ENCODE measurements around the gene FAAP20. TPM values are rescaled to one million over a fixed set of nuclear protein-coding genes. Genes with fewer than 3 reads are reported as not detected.

Gene FAAP20
- total and polyA plus RNA-seq, 2 donors (not counting 3 experiments of a cell fraction or from before 2014, with no cell fraction given) = 31.5 to 62.6 TPM

- ChIA-PET CTCF (no interaction called here), POLR2A (no interaction called here)
- dilution Hi-C loops (cut with MboI; ENCODE audit: extremely low pct_ligation_motif_present, low sequenced_read_pairs) = loop anchor here (10.0 kb wide), 1 partner anchor 94 kb away; no protein-coding TSS in a partner anchor
- no peaks in the 10 kb centered on the region for H3K36me3 ChIP-seq (ENCODE audit: control insufficient read depth in 2 of 2, extremely low read depth in 1 of 2, insufficient read depth in 2 of 2, low read length in 2 of 2)
- H4K20me1 ChIP-seq (replicated peaks; ENCODE audit: control insufficient read depth, extremely low read depth, insufficient read depth, low read length) = no peaks in the 10 kb centered on the region
- H3K9me1 ChIP-seq (replicated peaks; ENCODE audit: control insufficient read depth, extremely low read depth, insufficient read depth, low read length) = no peaks in the 10 kb centered on the region
- H3K4me1 ChIP-seq (ENCODE audit: control insufficient read depth, extremely low read depth, insufficient read depth, low read length) = peaks cover 45% of the 10 kb centered on the region
- BruUV-seq (replicated peaks) = no TSS peak
- H3K9me3 ChIP-seq (replicated peaks; ENCODE audit: control insufficient read depth, insufficient read depth, low read length) = no peaks in the 10 kb centered on the region
- DNase-seq (ENCODE audit: low read depth, low spot score) (no peak), FAIRE-seq (no peak)
- H3K27ac ChIP-seq (ENCODE audit: insufficient read depth, low read depth, low read length) = no peak overlapping the region
- no peak overlapping the region for H3K9ac ChIP-seq (replicated peaks; ENCODE audit: extremely low read depth, insufficient read depth, low read length)
- TF ChIP-seq MAX (IDR thresholded peaks at IDR 0.05; ENCODE audit: insufficient read depth, insufficient read length) = no peak
- no peak overlapping the region for H3K4me2 ChIP-seq (ENCODE audit: insufficient read depth, low read length)
- no peak overlapping the region for H2AFZ ChIP-seq (ENCODE audit: low read depth, low read length)
- H3K27me3 ChIP-seq (ENCODE audit: control insufficient read depth in 2 of 2, insufficient read depth in 2 of 2, low read length in 2 of 2) = no peaks in the 10 kb centered on the region
- H3K4me3 ChIP-seq (replicated peaks in 1 of 3; ENCODE audit: insufficient read depth in 1 of 3, low read depth in 1 of 3, low read length in 3 of 3) = no peak overlapping the region
- H3K79me2 ChIP-seq (ENCODE audit: control insufficient read depth, insufficient read depth, low read length) = no peaks in the 10 kb centered on the region
- intact Hi-C loops (cut with micrococcal nuclease) = loop anchor here (5.0 kb wide), 1 partner anchor 102 kb away; no protein-coding TSS in a partner anchor
Measured at GRCh38 chr1:2210786-2211185, 16.2 kb upstream of the FAAP20 start.

- Histone ChIP-seq H3K27ac (ENCODE audit: insufficient read depth, low read depth, low read length) (no peak overlapping the region), H3K36me3 (ENCODE audit: control insufficient read depth in 2 of 2, extremely low read depth in 1 of 2, insufficient read depth in 2 of 2, low read length in 2 of 2) (no peaks in the 10 kb centered on the region), H3K4me3 (replicated peaks in 1 of 3; ENCODE audit: insufficient read depth in 1 of 3, low read depth in 1 of 3, low read length in 3 of 3) (no peak overlapping the region), H3K9ac (replicated peaks; ENCODE audit: extremely low read depth, insufficient read depth, low read length) (no peak overlapping the region), H2AFZ (ENCODE audit: low read depth, low read length) (no peak overlapping the region), H3K9me1 (replicated peaks; ENCODE audit: control insufficient read depth, extremely low read depth, insufficient read depth, low read length) (no peaks in the 10 kb centered on the region), H3K4me2 (ENCODE audit: insufficient read depth, low read length) (no peak overlapping the region), H3K9me3 (replicated peaks; ENCODE audit: control insufficient read depth, insufficient read depth, low read length) (no peaks in the 10 kb centered on the region), H3K79me2 (ENCODE audit: control insufficient read depth, insufficient read depth, low read length) (no peaks in the 10 kb centered on the region), H3K4me1 (ENCODE audit: control insufficient read depth, extremely low read depth, insufficient read depth, low read length) (peaks cover 50% of the 10 kb centered on the region), H4K20me1 (replicated peaks; ENCODE audit: control insufficient read depth, extremely low read depth, insufficient read depth, low read length) (no peaks in the 10 kb centered on the region), H3K27me3 (ENCODE audit: control insufficient read depth in 2 of 2, insufficient read depth in 2 of 2, low read length in 2 of 2) (no peaks in the 10 kb centered on the region)
- CTCF ChIA-PET = interaction anchor here (3.7 kb wide), 1 partner anchor 171 kb away, joined by 24 read pairs; no protein-coding TSS in a partner anchor
- POLR2A ChIA-PET = no interaction called here
- FAIRE-seq = no peak
- dilution Hi-C loops (cut with MboI; ENCODE audit: extremely low pct_ligation_motif_present, low sequenced_read_pairs) (loop anchor here (10.0 kb wide), 1 partner anchor 95 kb away; no protein-coding TSS in a partner anchor), intact Hi-C loops (cut with micrococcal nuclease) (loop anchor here (5.0 kb wide), 1 partner anchor 102 kb away; no protein-coding TSS in a partner anchor)
- no TSS peak for BruUV-seq (replicated peaks)
- no peak for TF ChIP-seq FOS (IDR thresholded peaks at IDR 0.05; ENCODE audit: borderline replicate concordance, insufficient read depth, low read length)
- TF ChIP-seq MYC (IDR thresholded peaks at IDR 0.05; ENCODE audit: low read depth, low read length) = no peak
- TF ChIP-seq GATA2 (IDR thresholded peaks at IDR 0.05; ENCODE audit: insufficient read depth, insufficient read length, low read depth, low read length) = no peak
- TF ChIP-seq POLR2AphosphoS5 (IDR thresholded peaks at IDR 0.05; ENCODE audit: insufficient read depth, low read depth, low read length) = no peak
- TF ChIP-seq CTCF (IDR thresholded peaks at IDR 0.05; ENCODE audit: extremely low read depth in 1 of 2, insufficient read depth in 1 of 2, low read depth in 1 of 2, low read length in 2 of 2) = no peak
- no peak for TF ChIP-seq MAX (IDR thresholded peaks at IDR 0.05; ENCODE audit: insufficient read depth, insufficient read length)
- TF ChIP-seq JUN (IDR thresholded peaks at IDR 0.05; ENCODE audit: borderline replicate concordance, insufficient read depth, insufficient read length, low read depth) = no peak
- TF ChIP-seq POLR2A (IDR thresholded peaks at IDR 0.05; ENCODE audit: low read depth, low read length) = no peak
- TF ChIP-seq EZH2 (IDR thresholded peaks at IDR 0.05; ENCODE audit: borderline replicate concordance, low read depth, low read length, severe bottlenecking) = no peak
- DNase-seq (ENCODE audit: low read depth, low spot score) = no peak
Measured at GRCh38 chr1:2210084-2210653, 15.6 kb upstream of the FAAP20 start.
